Measurements from ENCODE around the gene EEFSEC. TPM values are rescaled to one million over a fixed set of nuclear protein-coding genes. Genes with fewer than 3 reads are reported as not detected.

The EEFSEC gene
- total RNA-seq, 1 donor from 2014 or later = 24.6 TPM

- no peak for TF ChIP-seq POLR2A (IDR thresholded peaks at IDR 0.05)
- TF ChIP-seq POLR2AphosphoS5 (IDR thresholded peaks at IDR 0.05; ENCODE audit: insufficient read depth in 1 of 2, low read depth in 1 of 2) = peak; percentile 42 to 62
- no peak for DNase-seq (ENCODE audit: extremely low spot score in 2 of 2)
- no peaks in the 10 kb centered on the region for H3K36me3 ChIP-seq
- peaks cover 46% of the 10 kb centered on the region for H3K4me1 ChIP-seq
- no peaks in the 10 kb centered on the region for H3K27me3 ChIP-seq
- no peak overlapping the region for H3K4me3 ChIP-seq
- intact Hi-C loops (cut with DNase I) = no loop called here
- no peaks in the 10 kb centered on the region for H3K9me3 ChIP-seq
- H3K27ac ChIP-seq = no peak overlapping the region
Measured at GRCh38 chr3:128385080-128385832, 232.0 kb downstream of the EEFSEC start.

GRCh38 chr3:128388932-128389331 is 235.7 kb downstream of the EEFSEC start:
- TF ChIP-seq POLR2AphosphoS5 (IDR thresholded peaks at IDR 0.05; ENCODE audit: insufficient read depth in 1 of 2, low read depth in 1 of 2) (no peak), POLR2A (IDR thresholded peaks at IDR 0.05) (no peak), CTCF (IDR thresholded peaks at IDR 0.05) (no peak)
- Histone ChIP-seq H3K4me1 (peaks cover 22% of the 10 kb centered on the region), H3K4me3 (no peak overlapping the region), H3K9me3 (no peaks in the 10 kb centered on the region), H3K36me3 (no peaks in the 10 kb centered on the region), H3K27me3 (no peaks in the 10 kb centered on the region), H3K27ac (no peak overlapping the region)
- intact Hi-C loops (cut with DNase I) = no loop called here
- DNase-seq (ENCODE audit: extremely low spot score in 2 of 2) = no peak

GRCh38 chr3:128390867-128391266 is 237.6 kb downstream of the EEFSEC start:
- Histone ChIP-seq H3K9me3 (no peaks in the 10 kb centered on the region), H3K27me3 (no peaks in the 10 kb centered on the region), H3K36me3 (no peaks in the 10 kb centered on the region), H3K27ac (no peak overlapping the region), H3K4me1 (peaks cover 6% of the 10 kb centered on the region), H3K4me3 (no peak overlapping the region)
- TF ChIP-seq POLR2A (IDR thresholded peaks at IDR 0.05) (no peak), CTCF (IDR thresholded peaks at IDR 0.05) (no peak), POLR2AphosphoS5 (IDR thresholded peaks at IDR 0.05; ENCODE audit: insufficient read depth in 1 of 2, low read depth in 1 of 2) (no peak)
- intact Hi-C loops (cut with DNase I) = no loop called here
- no peak for DNase-seq (ENCODE audit: extremely low spot score in 2 of 2)

- no peaks in the 10 kb centered on the region for H3K27me3 ChIP-seq
- H3K4me1 ChIP-seq = no peaks in the 10 kb centered on the region
- intact Hi-C loops (cut with DNase I) = no loop called here
- no peak overlapping the region for H3K4me3 ChIP-seq
- TF ChIP-seq POLR2AphosphoS5 (IDR thresholded peaks at IDR 0.05; ENCODE audit: insufficient read depth in 1 of 2, low read depth in 1 of 2) (no peak), CTCF (IDR thresholded peaks at IDR 0.05) (no peak), POLR2A (IDR thresholded peaks at IDR 0.05) (no peak)
- no peak for DNase-seq (ENCODE audit: extremely low spot score in 2 of 2)
- H3K36me3 ChIP-seq = no peaks in the 10 kb centered on the region
- H3K27ac ChIP-seq = no peak overlapping the region
- H3K9me3 ChIP-seq = no peaks in the 10 kb centered on the region
Measured at GRCh38 chr3:128392021-128392420, 238.7 kb downstream of the EEFSEC start.

GRCh38 chr3:128392818-128393544 is 239.7 kb downstream of the EEFSEC start:
- intact Hi-C loops (cut with DNase I) = no loop called here
- Histone ChIP-seq H3K36me3 (no peaks in the 10 kb centered on the region), H3K4me3 (no peak overlapping the region), H3K27me3 (no peaks in the 10 kb centered on the region), H3K9me3 (no peaks in the 10 kb centered on the region), H3K4me1 (no peaks in the 10 kb centered on the region), H3K27ac (no peak overlapping the region)
- TF ChIP-seq CTCF (IDR thresholded peaks at IDR 0.05) (no peak), POLR2AphosphoS5 (IDR thresholded peaks at IDR 0.05; ENCODE audit: insufficient read depth in 1 of 2, low read depth in 1 of 2) (no peak)
- DNase-seq (ENCODE audit: extremely low spot score in 2 of 2) = no peak
